Cardiac septum (tissue), 1 donor: ENCODE results near the gene SP140L. TPM values are rescaled to one million over a fixed set of nuclear protein-coding genes. Genes with fewer than 3 reads are reported as not detected.
"Not testable (repeated sequence)": the region's sequence is repeated elsewhere in the genome, so short reads cannot be mapped to it uniquely, and the experiment has no call there.

Experiments used
- DNase-seq: peaks from one replicate; pipeline ENCODE4 v3.0.0-alpha.2; 2020; ENCODE audit warnings: low spot score
- intact Hi-C: fragments of 100-400 bp; cut with DNase I; formaldehyde crosslinking; loops from one replicate; pipeline ENCODE4 v1.14.0; 2022
- long read RNA-seq: library from polyadenylated mRNA; unstranded; transcript quantifications from one replicate; pipeline ENCODE4 v2.0.0, GENCODE V29; 2021
- total RNA-seq: library from RNA; stranded (reverse); fragmentation: NEBNext Ultra II Directional; extraction: Animal tissue kit (Norgen Biotek cat#: 25700); gene quantifications from one replicate; pipeline ENCODE4 v1.2.1, GENCODE V29; 2021
- donor health status: DM: no; HTN: no; CAD: no.

SP140L gene
- total RNA-seq, result 4.0 TPM
- long read RNA-seq, partial matches to known transcripts, result 4 of 8 reads
- long read RNA-seq, other reads (novel, unspliced or antisense), result 2 of 8 reads

GRCh38 chr2:230326453-230327417 is at the start of gene SP140L:
TSS of gene SP140L (plus strand) at chr2:230327193. CDS start at chr2:230327270, 77 bp downstream.
- intact Hi-C loops, result no loop called here

GRCh38 chr2:230282936-230283335 is 44.1 kb upstream of the SP140L start:
- DNase-seq, result no peak
- intact Hi-C loops, result no loop called here

More at GRCh38 chr2:230326453-230327417, at the start of gene SP140L:
- DNase-seq, result peak; percentile 92

GRCh38 chr2:230286048-230286447 is 40.9 kb upstream of the SP140L start:
- intact Hi-C loops, result no loop called here
- DNase-seq, result no peak

- DNase-seq, intact Hi-C loops: not testable (repeated sequence)
Measured at GRCh38 chr2:230289311-230289710, 37.7 kb upstream of the SP140L start.

GRCh38 chr2:230295192-230295591 is 31.8 kb upstream of the SP140L start:
- intact Hi-C loops, result no loop called here
- no peak for DNase-seq

GRCh38 chr2:230296917-230297316 is 30.1 kb upstream of the SP140L start:
- intact Hi-C loops, result no loop called here

GRCh38 chr2:230299618-230300017 is 27.4 kb upstream of the SP140L start:
- intact Hi-C loops, result no loop called here
- no peak for DNase-seq

More at GRCh38 chr2:230296917-230297316, 30.1 kb upstream of the SP140L start:
- DNase-seq, result no peak

- DNase-seq, result no peak
- intact Hi-C loops, result no loop called here
Measured at GRCh38 chr2:230305416-230306275, 21.3 kb upstream of the SP140L start.

- intact Hi-C loops, result no loop called here
- DNase-seq, result no peak
Measured at GRCh38 chr2:230306474-230306873, 20.5 kb upstream of the SP140L start.

- intact Hi-C loops, result no loop called here
- DNase-seq, result no peak
Measured at GRCh38 chr2:230307485-230307884, 19.5 kb upstream of the SP140L start.

GRCh38 chr2:230308402-230309000 is 18.5 kb upstream of the SP140L start:
- intact Hi-C loops, result no loop called here
- no peak for DNase-seq

GRCh38 chr2:230310792-230311191 is 16.2 kb upstream of the SP140L start:
- intact Hi-C loops, DNase-seq: not testable (repeated sequence)

GRCh38 chr2:230311634-230312033 is 15.4 kb upstream of the SP140L start:
- intact Hi-C loops, DNase-seq: not testable (repeated sequence)

GRCh38 chr2:230312638-230313037 is 14.4 kb upstream of the SP140L start:
- no peak for DNase-seq
- intact Hi-C loops, result no loop called here

GRCh38 chr2:230317366-230317765 is 9.6 kb upstream of the SP140L start:
- intact Hi-C loops, result no loop called here

GRCh38 chr2:230318190-230319121 is 8.5 kb upstream of the SP140L start:
- intact Hi-C loops, result no loop called here

More at GRCh38 chr2:230317366-230317765, 9.6 kb upstream of the SP140L start:
- DNase-seq, result no peak

GRCh38 chr2:230319211-230319862 is 7.7 kb upstream of the SP140L start:
- no peak for DNase-seq
- intact Hi-C loops, result no loop called here

More at GRCh38 chr2:230318190-230319121, 8.5 kb upstream of the SP140L start:
- no peak for DNase-seq

- no peak for DNase-seq
- intact Hi-C loops, result no loop called here
Measured at GRCh38 chr2:230321031-230321430, 6.0 kb upstream of the SP140L start.
